NCI-H524 (cell line): ENCODE results near the gene CT45A10.
"Not testable (repeated sequence)": the region's sequence is repeated elsewhere in the genome, so short reads cannot be mapped to it uniquely, and the experiment has no call there.

Source experiments
- DNase-seq, 2 experiments: peaks; one replicate each; lab custom pipeline; 2025; lab: John Stamatoyannopoulos, UW

The CT45A10 gene

GRCh38 chrX:135893294-135893817, at the start of gene CT45A10, which contains the start of gene SAGE1:
CT45A10 (minus strand) TSS chrX:135893444; CDS start chrX:135885344, 8,100 bp downstream.
SAGE1 (plus strand) TSS chrX:135893716; CDS start chrX:135896243, 2,527 bp downstream.
- DNase-seq = no peak

DNA sequence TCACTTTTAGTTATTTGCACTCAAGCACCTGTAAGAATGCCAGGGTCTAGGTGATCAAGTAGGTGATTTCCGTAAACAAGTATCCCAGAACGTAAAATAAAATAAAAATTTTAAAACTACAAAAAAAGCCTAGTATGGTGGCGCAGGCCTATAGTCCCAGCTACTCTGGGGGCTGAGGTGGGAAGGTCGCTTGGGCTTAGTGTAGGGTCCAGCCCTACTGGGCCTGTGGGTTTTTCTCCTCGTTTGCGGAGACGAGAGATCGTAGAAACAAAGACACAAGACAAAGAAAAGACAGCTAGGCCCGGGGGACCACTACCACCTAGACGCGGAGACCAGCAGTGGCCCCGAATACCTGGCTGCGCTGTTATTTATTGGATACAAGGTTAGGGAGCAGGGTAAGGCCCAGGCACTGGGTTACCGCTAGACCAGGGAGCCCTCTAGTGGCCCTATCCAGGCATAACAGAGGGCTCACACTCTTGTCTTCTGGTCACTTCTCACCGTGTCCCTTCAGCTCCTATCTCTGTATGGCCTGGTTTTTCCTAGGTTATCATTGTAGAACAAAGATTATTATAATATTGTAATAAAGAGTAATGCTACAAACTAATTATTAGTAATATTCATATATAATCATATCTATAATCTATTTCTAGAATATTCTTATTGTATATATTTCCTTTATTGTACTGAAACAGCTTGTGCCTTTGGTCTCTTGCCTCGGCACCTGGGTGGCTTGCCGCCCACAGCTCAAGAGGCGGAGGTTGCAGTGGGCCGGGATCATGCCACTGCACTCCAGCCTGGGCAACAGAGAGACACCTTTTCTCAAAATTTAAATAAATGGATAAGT, 38.6 kb upstream of the CT45A10 start:
- DNase-seq = peak; percentile 9 to 58

GRCh38 chrX:135927897-135928296, 34.7 kb upstream of the CT45A10 start:
- DNase-seq = no peak

GRCh38 chrX:135923353-135923752, 30.1 kb upstream of the CT45A10 start:
- DNase-seq = peak in 1 of 2 experiments; percentile 12

DNA sequence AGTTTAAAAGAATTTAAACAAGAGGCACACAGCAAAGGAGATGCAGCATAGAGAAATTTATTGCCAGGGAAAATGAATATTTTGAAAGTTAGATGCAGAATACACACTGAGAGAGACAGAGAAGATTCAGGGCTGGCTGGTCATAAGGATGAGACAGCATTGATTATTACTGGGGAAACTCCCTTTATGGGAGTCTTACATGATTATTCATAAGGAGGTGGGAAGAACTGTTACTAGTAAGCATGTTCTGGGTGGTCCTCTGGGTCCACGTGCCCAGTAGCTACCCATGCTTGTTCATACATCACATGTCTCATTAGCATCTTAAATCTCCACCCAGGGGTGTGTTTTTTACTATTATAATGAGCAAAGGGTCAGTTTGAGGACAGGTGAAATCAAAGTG, 27.3 kb upstream of the CT45A10 start:
- DNase-seq = not testable (repeated sequence)

- peak; percentile 29 to 77 for DNase-seq
Observed at GRCh38 chrX:135914404-135914803, 21.2 kb upstream of the CT45A10 start.

DNA sequence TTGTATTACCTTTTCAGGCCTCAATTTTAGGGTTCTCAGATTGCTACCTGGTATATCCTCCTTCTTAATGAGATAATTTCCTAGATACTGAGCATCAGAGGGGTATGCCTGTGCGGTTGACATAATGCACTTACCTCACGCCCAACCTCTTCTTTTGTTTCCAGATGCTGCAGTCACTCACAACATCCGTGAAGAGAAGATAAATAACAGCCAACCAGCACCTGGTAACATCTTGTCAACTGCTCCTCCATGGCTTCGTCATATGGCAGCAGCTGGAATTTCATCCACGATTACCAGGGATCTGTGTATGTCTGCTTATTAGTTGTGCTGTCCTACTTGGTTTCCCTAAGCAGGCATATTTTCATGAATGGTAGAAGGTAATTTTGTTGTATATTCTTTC, 17.0 kb upstream of the CT45A10 start:
- peak in 1 of 2 experiments; percentile 2 for DNase-seq

- no peak for DNase-seq
Observed at GRCh38 chrX:135892781-135893180, 463 bp downstream of the CT45A10 start.

DNA sequence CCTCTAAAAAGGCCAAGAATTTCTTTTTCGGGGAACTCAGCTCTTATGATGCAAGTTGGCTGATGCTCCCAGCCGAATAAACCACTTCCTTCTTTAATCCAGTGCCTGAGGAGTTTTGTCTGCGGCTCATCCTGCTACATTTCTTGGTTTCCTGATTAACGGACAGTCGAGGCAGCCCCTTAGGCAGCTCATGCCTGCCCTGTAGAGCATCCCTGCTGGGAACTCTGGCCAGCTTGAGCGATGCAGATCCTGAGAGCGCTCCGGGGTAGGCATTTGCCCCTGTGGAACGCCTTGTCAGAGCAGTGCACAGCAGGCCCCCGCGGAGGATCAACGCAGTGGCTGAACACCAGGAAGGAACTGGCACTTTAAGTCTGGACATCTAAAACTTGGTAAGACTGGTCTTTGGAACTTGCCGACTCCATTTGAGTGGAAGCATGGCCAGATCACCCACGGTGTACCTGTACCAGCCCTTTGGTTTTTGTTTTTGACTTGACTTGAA, 3.1 kb downstream of the CT45A10 start:
- no peak for DNase-seq

- DNase-seq = peak; percentile 53 to 57
Observed at GRCh38 chrX:135888976-135889375, 4.3 kb downstream of the CT45A10 start.

DNA sequence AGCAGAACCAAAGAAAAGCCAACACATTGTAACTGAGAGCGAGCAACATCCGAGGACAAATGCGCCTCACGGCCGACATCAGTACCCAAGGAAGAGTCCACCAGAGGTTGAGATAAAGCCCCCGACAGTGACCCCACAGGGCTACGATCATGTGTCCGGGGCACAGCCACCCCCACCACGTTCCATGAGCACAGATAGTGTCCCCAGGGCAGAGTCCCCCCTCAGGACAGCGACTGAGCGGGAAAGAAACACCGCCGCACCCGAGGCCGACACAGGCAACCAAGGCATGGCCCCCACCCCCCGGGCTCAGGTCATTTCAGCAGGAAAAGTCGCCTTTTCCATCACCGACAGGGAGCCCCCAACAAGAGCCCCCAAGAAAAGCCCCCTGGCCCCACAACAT, 5.0 kb downstream of the CT45A10 start:
- DNase-seq = not testable (repeated sequence)

GRCh38 chrX:135882741-135883140, 10.5 kb downstream of the CT45A10 start:
- not testable (repeated sequence) for DNase-seq

- DNase-seq = not testable (repeated sequence)
Observed at GRCh38 chrX:135871712-135872111, 21.5 kb downstream of the CT45A10 start, which contains the start of gene CT45A9. CT45A9 (minus strand) TSS chrX:135871812; CDS start chrX:135868061, 3,751 bp downstream.

- DNase-seq = not testable (repeated sequence)
Observed at GRCh38 chrX:135854438-135854837, 38.8 kb downstream of the CT45A10 start, which contains the start of gene CT45A8. CT45A8 (minus strand) TSS chrX:135854538; CDS start chrX:135850783, 3,755 bp downstream.

- DNase-seq = not testable (repeated sequence)
Observed at GRCh38 chrX:135837180-135837579, 56.1 kb downstream of the CT45A10 start, which contains the start of gene CT45A7. CT45A7 (minus strand) TSS chrX:135837280; CDS start chrX:135833533, 3,747 bp downstream.
